BLaER1 (cell line): Measurements from ENCODE around the gene ZNRF3.
"Not testable (repeated sequence)": the region's sequence is repeated elsewhere in the genome, so short reads cannot be mapped to it uniquely, and the experiment has no call there.

Source experiments
- H3K27ac ChIP-seq: shearing (Covaris generic); formaldehyde crosslinking; 2 replicates; pipeline ENCODE4 v1.8.1; 2022
- H3K27me3 ChIP-seq: shearing (Covaris generic); formaldehyde crosslinking; 2 replicates; pipeline ENCODE4 v1.8.1; 2022
- H3K36me3 ChIP-seq: shearing (Covaris generic); formaldehyde crosslinking; 2 replicates; pipeline ENCODE4 v1.8.1; 2022
- H3K4me1 ChIP-seq: shearing (Covaris generic); formaldehyde crosslinking; 2 replicates; pipeline ENCODE4 v1.8.1; 2022
- H3K4me2 ChIP-seq: shearing (Covaris generic); formaldehyde crosslinking; 2 replicates; pipeline ENCODE4 v1.8.1; 2022
- H3K4me3 ChIP-seq: shearing (Covaris generic); formaldehyde crosslinking; 2 replicates; pipeline ENCODE4 v1.8.1; 2022
- H3K9ac ChIP-seq: shearing (Covaris generic); formaldehyde crosslinking; 2 replicates; pipeline ENCODE4 v1.8.1; 2022
- H3K9me3 ChIP-seq: shearing (Covaris generic); formaldehyde crosslinking; 2 replicates; pipeline ENCODE4 v1.8.1; 2022
- H4K20me1 ChIP-seq: shearing (Covaris generic); formaldehyde crosslinking; 2 replicates; pipeline ENCODE4 v1.8.1; 2022
- Cebpa-rat ChIP-seq: shearing (Covaris generic); IDR thresholded peaks from 2 replicates; pipeline ENCODE4 v1.8.1; 2022

The ZNRF3 gene

DNA sequence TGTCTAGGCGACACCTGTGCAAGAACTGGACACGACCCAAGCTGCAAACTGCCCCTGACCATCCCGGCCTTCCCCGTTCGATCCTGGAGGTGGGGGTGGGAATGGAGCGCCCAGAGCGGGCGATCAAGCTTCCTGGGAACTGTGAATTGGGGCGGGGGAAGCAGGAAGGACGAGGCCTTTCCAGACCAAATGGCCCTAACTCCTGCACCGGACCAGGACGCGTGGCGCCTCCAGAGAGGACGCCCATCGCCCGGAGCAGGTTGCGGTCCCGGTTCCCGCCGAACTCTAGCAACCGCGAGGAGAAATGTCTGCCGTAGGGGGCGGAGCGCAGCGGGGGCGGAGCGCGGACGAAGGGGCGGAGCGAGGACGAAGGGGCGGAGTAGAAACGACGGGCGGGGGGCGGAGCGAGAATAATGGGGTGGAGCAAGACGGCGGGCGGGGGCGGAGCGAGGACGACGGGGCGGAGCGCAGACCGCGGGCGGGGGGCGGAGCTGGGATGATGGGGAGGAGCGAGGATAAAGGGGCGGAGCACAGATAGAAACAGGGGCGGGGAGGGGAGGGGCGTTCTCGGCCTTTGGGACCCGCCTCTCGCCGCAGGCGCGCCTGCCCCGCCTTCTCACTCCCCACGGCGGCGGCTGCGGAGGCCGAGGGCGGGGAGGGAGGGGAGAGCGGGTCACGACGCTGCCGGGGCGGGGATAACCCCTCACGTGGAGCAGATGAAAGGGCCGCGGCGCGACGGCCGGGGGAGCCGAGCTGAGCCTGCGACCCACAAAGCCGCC is at the start of gene ZNRF3:
ZNRF3 (plus strand) TSS at position 695 of the 779 bp plus-strand sequence. CDS start 195 bp downstream, outside the sequence.
- H3K27ac ChIP-seq, result peak within 1 kb of the TSS; percentile 76
- H3K9ac ChIP-seq, result peak within 1 kb of the TSS; percentile 78
- no peaks in the 10 kb centered on the region for H3K36me3 ChIP-seq
- no peak for TF ChIP-seq Cebpa-rat
- H3K4me2 ChIP-seq, result peak within 1 kb of the TSS; percentile 98
- H3K4me3 ChIP-seq, result peak within 1 kb of the TSS; percentile 84
- H3K9me3 ChIP-seq, result no peaks in the 10 kb centered on the region
- peaks cover 39% of the 10 kb centered on the region for H4K20me1 ChIP-seq
- peaks cover 45% of the 10 kb centered on the region for H3K4me1 ChIP-seq
- 0 out of 2 replicates have a peak, but pooled peaks cover 4% of the 10 kb centered on the region for H3K27me3 ChIP-seq

DNA sequence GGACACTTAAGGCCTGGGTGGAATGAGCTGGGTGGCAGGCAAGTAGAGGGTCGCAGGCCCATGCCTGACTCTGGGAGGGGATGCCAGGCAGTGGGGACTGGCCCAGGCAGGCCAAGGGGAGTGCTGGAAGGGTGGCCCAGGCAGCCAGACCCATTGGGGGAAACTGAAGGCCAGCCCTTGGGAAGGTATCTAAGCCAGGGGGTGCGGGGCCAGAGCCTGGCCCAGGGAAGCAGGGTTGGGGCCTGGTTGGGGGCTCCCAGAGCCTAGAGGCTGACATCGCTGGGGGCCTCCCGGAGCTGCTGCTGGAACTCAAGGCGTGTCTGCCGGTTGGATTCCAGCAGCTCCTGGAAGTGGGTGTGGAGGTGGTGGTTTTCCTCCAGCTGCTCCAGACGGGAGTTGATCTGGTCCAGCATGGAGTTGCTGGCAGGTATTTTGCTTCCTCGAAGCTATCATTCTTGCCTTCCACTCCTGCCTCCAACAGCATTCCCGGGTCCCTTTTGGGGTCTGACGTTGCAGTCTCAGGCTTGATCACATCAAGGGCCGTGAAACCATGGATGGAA is 47.7 kb upstream of the ZNRF3 start:
- Histone ChIP-seq H3K27ac (no peak overlapping the region), H3K4me2 (no peak overlapping the region), H3K9ac (no peak overlapping the region), H3K4me3 (no peak overlapping the region), H4K20me1 (no peaks in the 10 kb centered on the region), H3K9me3 (no peaks in the 10 kb centered on the region), H3K4me1 (peaks cover 28% of the 10 kb centered on the region), H3K27me3 (no peaks in the 10 kb centered on the region), H3K36me3 (no peaks in the 10 kb centered on the region)
- no peak for TF ChIP-seq Cebpa-rat

DNA sequence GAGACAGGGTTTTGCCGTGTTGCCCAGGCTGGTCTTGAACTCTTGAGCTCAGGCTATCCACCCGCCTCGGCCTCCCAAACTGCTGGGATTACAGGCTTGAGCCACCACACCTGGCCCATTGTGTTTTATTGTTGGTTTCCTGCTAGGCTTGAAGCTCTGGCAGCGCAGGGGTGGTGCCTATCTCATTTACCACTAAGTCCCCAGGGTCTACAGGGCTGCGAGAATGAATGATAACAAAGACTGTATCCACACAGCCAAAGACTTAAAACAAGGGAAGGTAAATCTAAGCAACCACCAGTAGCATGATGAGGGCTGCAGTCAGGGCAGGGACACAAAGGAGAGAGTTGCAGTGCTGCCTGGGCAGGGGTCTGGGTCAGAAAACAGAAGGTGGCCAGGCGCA is 45.7 kb upstream of the ZNRF3 start:
- TF ChIP-seq Cebpa-rat, result no peak
- Histone ChIP-seq H3K4me3 (no peak overlapping the region), H3K36me3 (no peaks in the 10 kb centered on the region), H3K9ac (no peak overlapping the region), H3K27me3 (no peaks in the 10 kb centered on the region), H3K4me2 (peak overlapping the region; percentile 36), H3K4me1 (peaks cover 28% of the 10 kb centered on the region), H4K20me1 (no peaks in the 10 kb centered on the region), H3K9me3 (no peaks in the 10 kb centered on the region), H3K27ac (no peak overlapping the region)

DNA sequence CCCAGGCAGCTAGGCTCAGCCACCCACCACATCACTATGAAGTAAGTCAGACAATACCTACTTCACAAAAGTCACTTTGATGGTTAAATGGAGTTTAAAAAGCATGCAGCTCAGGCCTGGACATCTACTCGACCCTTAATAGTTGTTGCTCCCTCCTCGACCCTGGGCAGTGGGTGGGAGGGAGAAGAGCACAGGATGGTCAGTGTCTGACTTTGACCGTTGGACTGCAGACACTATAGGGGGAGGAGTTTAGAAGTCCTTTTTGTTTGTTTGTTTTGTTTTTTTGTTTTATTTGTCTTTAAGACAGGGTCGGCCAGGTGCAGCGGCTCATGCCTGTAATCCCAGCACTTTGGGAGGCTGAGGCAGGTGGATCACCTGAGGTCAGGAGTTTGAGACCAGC is 44.4 kb upstream of the ZNRF3 start:
- Histone ChIP-seq H3K36me3 (no peaks in the 10 kb centered on the region), H3K4me3 (no peak overlapping the region), H4K20me1 (no peaks in the 10 kb centered on the region), H3K9ac (no peak overlapping the region), H3K27ac (no peak overlapping the region), H3K27me3 (no peaks in the 10 kb centered on the region), H3K4me2 (no peak overlapping the region), H3K9me3 (no peaks in the 10 kb centered on the region), H3K4me1 (peaks cover 19% of the 10 kb centered on the region)
- TF ChIP-seq Cebpa-rat, result no peak

DNA sequence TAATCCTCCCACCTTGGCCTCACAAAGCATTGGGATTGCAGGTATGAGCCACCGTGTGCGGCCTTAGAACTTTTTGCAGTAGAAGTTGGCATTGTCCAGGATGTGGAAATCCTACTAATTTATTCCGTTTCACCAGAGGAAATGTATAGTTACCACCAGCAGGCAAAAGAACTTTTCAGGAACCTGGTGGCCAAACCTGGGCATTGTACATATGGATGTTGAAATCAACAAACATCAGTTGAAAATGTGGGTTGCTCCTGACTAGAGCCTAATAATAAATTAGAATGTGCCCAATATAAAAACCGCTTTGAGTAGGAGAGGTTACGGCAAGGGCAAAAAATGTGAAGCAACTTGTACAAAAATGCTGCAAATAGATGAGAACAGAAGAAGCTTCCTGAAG is 42.3 kb upstream of the ZNRF3 start:
- TF ChIP-seq Cebpa-rat, result no peak
- no peak overlapping the region for H3K4me3 ChIP-seq
- no peak overlapping the region for H3K4me2 ChIP-seq
- H3K27me3 ChIP-seq, result no peaks in the 10 kb centered on the region
- H3K4me1 ChIP-seq, result peaks cover 19% of the 10 kb centered on the region
- H3K36me3 ChIP-seq, result no peaks in the 10 kb centered on the region
- no peaks in the 10 kb centered on the region for H4K20me1 ChIP-seq
- no peak overlapping the region for H3K9ac ChIP-seq
- no peak overlapping the region for H3K27ac ChIP-seq
- H3K9me3 ChIP-seq, result peaks cover 2% of the 10 kb centered on the region

DNA sequence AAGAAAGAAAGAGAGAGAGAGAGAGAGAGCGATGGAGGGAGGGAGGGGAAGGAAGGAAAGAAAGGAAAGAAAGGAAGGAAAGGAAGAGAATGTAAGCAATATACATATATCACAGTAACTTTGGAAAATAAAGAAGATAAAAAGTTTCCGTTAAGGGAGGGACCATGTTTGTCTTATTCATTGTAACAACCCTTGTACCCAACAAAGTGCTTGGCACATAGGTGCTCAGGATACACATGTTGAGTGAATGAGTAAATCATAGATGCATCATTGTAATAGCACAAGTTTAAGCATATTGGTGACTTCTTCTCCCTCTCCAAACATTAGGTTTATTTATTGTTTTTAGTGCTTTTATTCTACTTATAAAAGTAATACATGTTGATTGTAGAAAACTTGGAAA is 39.7 kb upstream of the ZNRF3 start:
- no peak overlapping the region for H3K27ac ChIP-seq
- H3K4me2 ChIP-seq, result no peak overlapping the region
- H3K9ac ChIP-seq, result no peak overlapping the region
- H3K9me3 ChIP-seq, result peaks cover 27% of the 10 kb centered on the region
- peaks cover 1% of the 10 kb centered on the region; the same call in 1 of the 2 replicates for H3K4me1 ChIP-seq
- H3K27me3 ChIP-seq, result no peaks in the 10 kb centered on the region
- H3K4me3 ChIP-seq, result no peak overlapping the region
- no peaks in the 10 kb centered on the region for H4K20me1 ChIP-seq
- TF ChIP-seq Cebpa-rat, result no peak
- no peaks in the 10 kb centered on the region for H3K36me3 ChIP-seq

DNA sequence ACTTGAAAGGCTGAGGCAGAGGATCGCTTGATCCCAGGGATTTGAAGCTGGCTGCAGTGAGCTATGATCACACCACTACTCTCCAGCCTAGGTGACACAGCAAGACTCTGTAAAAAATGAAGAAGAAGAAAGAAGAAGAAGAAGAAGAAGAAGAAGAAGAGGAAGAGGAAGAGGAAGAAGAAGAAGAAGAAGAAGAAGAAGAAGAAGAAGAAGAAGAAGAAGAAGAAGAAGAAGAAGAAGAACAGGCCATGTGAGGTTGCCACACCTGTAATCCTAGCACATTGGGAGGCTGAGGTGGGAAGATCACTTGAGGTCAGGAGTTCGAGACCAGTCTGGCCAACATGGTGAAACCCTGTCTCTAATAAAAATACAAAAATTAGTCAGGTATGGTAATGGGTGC is 39.1 kb upstream of the ZNRF3 start:
- H3K9ac ChIP-seq, H3K4me3 ChIP-seq, H3K4me2 ChIP-seq, H3K4me1 ChIP-seq, H3K36me3 ChIP-seq, H3K27ac ChIP-seq, H4K20me1 ChIP-seq, H3K27me3 ChIP-seq: not testable (repeated sequence)
- peaks cover 32% of the 10 kb centered on the region for H3K9me3 ChIP-seq

DNA sequence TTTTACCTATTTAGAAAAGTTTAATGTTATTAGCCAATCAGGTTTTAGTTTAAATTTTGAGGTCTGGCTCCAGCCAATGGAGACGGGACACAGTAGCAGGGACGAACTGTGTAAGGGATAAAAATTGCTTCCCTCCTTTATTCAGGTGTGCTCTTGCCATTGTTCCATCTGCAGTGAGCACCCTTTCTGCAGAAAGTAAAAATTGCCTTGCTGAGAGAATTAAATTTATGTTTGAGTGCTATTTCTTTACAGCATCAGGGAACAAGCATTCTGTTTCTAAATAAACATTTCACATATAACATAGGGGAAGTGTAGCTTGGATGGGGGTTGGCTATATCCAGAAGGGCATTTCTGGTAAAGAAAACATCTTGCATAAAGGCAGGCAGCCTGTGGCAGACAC is 36.4 kb upstream of the ZNRF3 start:
- Histone ChIP-seq H3K9ac (no peak overlapping the region), H3K27ac (no peak overlapping the region), H3K4me2 (no peak overlapping the region), H3K4me3 (no peak overlapping the region), H3K36me3 (no peaks in the 10 kb centered on the region), H3K27me3 (no peaks in the 10 kb centered on the region), H3K9me3 (peaks cover 32% of the 10 kb centered on the region), H4K20me1 (no peaks in the 10 kb centered on the region), H3K4me1 (no peaks in the 10 kb centered on the region)
- no peak for TF ChIP-seq Cebpa-rat

DNA sequence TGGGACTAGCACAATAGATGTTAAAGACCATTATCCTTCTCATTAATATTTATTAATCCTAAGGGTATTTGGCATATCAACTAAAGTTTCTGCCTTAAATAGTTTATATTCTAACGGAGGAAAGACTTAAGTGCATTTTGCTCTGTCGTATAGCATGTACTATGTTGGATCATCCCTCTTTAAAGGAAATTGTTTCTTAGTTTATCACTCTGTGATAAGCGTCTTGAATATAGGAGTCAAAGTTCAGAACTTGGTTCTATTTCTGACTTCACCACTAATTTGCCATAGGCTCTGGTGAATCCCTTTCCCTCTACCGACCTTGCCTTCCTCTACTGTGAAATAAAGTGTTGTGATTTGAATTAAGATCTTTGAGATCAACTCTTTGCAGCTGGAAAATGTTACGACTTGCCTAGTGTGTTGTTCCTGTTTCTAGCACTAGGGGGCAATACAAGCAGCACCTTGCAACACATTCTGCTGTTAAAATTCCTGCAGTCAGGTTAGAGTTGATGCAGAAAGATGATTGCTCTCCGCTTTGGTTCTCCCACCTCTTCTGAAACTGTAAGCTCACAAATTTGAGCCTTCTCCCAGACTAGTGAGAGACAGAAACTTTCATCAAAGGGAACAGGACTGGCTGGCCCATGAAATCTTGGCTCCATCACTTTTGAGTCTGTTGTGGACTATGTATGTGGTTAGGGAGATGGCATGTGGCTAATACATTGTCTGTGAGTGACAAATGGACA is 27.8 kb upstream of the ZNRF3 start:
- Histone ChIP-seq H3K36me3 (no peaks in the 10 kb centered on the region), H3K9me3 (no peaks in the 10 kb centered on the region), H3K4me3 (no peak overlapping the region), H3K4me1 (no peaks in the 10 kb centered on the region), H4K20me1 (no peaks in the 10 kb centered on the region), H3K27ac (no peak overlapping the region), H3K27me3 (no peaks in the 10 kb centered on the region), H3K4me2 (no peak overlapping the region), H3K9ac (no peak overlapping the region)
- no peak for TF ChIP-seq Cebpa-rat

DNA sequence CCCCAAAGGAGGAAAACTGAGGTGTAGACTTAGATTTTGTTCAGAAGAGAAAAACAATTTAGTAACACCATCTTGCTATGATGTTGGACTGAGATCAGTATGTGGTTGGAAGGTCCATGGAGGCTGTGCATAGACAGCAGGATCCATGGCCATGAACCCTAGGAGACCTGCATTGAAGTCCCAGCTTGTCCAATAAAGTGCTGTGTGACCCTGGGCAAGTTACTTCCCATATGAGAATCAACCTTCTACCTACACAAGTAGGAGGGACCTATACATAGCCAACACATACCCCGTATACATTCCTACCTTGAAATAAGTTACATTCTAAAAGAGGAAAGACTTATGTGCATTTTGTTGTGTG is 27.3 kb upstream of the ZNRF3 start:
- no peaks in the 10 kb centered on the region for H3K9me3 ChIP-seq
- H3K4me3 ChIP-seq, result no peak overlapping the region
- no peaks in the 10 kb centered on the region for H3K27me3 ChIP-seq
- no peaks in the 10 kb centered on the region for H3K36me3 ChIP-seq
- no peak for TF ChIP-seq Cebpa-rat
- H3K4me2 ChIP-seq, result no peak overlapping the region
- no peaks in the 10 kb centered on the region for H4K20me1 ChIP-seq
- H3K4me1 ChIP-seq, result no peaks in the 10 kb centered on the region
- H3K9ac ChIP-seq, result no peak overlapping the region
- no peak overlapping the region for H3K27ac ChIP-seq
